LNCaP clone FGC (cell line): ENCODE data around the gene RAG1.

Experiments used
- DNase-seq: peaks from one replicate; pipeline ENCODE4 v3.0.0-alpha.2; 2011; ENCODE audit warnings: low read depth
- H3K4me3 ChIP-seq: 2 replicates; pipeline ENCODE4 v1.5.1; 2011; ENCODE audit warnings: mild to moderate bottlenecking, low read depth, low read length, control low read depth
- TF ChIP-seq, protein P1 (sequence below): IDR thresholded peaks from 2 replicates; pipeline ENCODE4 v1.5.1; 2012; ENCODE audit warnings: mild to moderate bottlenecking; ENCODE audit not compliant: control insufficient read depth, insufficient read depth; ENCODE audit errors: extremely low read depth

RAG1 gene

DNA sequence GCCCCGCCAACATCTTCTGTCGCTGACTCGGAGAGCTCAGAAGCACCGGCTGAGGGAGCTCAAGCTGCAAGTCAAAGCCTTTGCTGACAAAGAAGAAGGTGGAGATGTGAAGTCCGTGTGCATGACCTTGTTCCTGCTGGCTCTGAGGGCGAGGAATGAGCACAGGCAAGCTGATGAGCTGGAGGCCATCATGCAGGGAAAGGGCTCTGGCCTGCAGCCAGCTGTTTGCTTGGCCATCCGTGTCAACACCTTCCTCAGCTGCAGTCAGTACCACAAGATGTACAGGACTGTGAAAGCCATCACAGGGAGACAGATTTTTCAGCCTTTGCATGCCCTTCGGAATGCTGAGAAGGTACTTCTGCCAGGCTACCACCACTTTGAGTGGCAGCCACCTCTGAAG, 6.7 kb downstream of the RAG1 start:
- TF ChIP-seq, protein P1, sequence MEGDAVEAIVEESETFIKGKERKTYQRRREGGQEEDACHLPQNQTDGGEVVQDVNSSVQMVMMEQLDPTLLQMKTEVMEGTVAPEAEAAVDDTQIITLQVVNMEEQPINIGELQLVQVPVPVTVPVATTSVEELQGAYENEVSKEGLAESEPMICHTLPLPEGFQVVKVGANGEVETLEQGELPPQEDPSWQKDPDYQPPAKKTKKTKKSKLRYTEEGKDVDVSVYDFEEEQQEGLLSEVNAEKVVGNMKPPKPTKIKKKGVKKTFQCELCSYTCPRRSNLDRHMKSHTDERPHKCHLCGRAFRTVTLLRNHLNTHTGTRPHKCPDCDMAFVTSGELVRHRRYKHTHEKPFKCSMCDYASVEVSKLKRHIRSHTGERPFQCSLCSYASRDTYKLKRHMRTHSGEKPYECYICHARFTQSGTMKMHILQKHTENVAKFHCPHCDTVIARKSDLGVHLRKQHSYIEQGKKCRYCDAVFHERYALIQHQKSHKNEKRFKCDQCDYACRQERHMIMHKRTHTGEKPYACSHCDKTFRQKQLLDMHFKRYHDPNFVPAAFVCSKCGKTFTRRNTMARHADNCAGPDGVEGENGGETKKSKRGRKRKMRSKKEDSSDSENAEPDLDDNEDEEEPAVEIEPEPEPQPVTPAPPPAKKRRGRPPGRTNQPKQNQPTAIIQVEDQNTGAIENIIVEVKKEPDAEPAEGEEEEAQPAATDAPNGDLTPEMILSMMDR = no peak
- no peak for DNase-seq
- no peak overlapping the region for H3K4me3 ChIP-seq

DNA sequence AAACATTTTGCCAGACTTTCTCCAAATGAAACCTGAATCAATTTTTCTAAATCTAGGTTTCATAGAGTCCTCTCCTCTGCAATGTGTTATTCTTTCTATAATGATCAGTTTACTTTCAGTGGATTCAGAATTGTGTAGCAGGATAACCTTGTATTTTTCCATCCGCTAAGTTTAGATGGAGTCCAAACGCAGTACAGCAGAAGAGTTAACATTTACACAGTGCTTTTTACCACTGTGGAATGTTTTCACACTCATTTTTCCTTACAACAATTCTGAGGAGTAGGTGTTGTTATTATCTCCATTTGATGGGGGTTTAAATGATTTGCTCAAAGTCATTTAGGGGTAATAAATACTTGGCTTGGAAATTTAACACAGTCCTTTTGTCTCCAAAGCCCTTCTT, 9.6 kb downstream of the RAG1 start:
- TF ChIP-seq, protein P1 = no peak
- DNase-seq = no peak
- no peak overlapping the region for H3K4me3 ChIP-seq

DNA sequence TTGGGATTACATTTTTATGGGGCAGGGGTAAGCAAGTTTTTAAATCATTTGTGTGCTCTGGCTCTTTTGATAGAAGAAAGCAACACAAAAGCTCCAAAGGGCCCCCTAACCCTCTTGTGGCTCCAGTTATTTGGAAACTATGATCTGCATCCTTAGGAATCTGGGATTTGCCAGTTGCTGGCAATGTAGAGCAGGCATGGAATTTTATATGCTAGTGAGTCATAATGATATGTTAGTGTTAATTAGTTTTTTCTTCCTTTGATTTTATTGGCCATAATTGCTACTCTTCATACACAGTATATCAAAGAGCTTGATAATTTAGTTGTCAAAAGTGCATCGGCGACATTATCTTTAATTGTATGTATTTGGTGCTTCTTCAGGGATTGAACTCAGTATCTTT, 10.1 kb downstream of the RAG1 start:
- DNase-seq = no peak
- H3K4me3 ChIP-seq = no peak overlapping the region
- TF ChIP-seq, protein P1 = no peak

DNA sequence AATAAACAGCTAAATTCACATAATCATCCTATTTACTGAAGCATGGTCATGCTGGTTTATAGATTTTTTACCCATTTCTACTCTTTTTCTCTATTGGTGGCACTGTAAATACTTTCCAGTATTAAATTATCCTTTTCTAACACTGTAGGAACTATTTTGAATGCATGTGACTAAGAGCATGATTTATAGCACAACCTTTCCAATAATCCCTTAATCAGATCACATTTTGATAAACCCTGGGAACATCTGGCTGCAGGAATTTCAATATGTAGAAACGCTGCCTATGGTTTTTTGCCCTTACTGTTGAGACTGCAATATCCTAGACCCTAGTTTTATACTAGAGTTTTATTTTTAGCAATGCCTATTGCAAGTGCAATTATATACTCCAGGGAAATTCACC, 10.7 kb downstream of the RAG1 start:
- TF ChIP-seq, protein P1 = no peak
- no peak for DNase-seq
- H3K4me3 ChIP-seq = no peak overlapping the region

DNA sequence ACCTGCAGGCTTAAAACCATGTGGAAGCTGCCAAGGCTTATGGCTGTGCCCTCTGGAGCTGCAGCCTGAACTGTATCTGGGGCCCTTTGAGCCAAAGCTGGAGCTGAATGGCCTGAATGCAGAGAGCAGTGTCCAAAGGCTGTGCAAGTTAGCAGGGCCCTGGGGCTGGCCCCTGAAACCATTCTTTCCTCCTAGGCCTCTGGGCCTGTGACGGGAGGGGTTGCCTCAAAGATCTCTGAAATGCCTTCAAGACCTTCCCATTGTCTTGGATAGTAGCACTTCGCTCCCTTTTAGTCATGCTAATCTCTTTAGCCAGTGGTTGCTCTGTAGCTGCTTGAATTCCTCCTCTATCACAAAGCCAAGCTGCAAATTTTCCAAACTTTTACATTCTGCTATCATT, 13.7 kb downstream of the RAG1 start:
- DNase-seq = no peak
- H3K4me3 ChIP-seq = no peak overlapping the region
- TF ChIP-seq, protein P1 = no peak

DNA sequence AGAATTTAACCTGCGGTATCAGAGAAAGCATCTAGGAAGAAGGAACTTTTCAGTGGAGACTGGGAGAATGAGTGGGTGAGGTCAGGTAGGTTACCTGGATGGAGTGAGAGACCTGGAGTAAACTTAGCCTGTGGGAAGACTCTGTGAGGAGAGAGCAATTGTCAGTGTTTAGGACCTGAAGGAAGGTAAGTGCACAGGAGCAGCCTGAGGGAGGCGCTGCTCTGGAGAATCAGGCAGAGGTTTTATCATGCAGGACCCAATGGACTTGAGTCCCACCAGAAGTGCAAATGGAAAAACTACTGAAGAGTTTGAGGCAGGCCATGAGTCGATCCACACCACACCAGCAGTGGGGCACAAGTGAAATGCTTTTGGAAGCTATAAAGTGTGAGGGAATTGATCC, 15.9 kb downstream of the RAG1 start:
- TF ChIP-seq, protein P1 = no peak
- no peak for DNase-seq
- no peak overlapping the region for H3K4me3 ChIP-seq

DNA sequence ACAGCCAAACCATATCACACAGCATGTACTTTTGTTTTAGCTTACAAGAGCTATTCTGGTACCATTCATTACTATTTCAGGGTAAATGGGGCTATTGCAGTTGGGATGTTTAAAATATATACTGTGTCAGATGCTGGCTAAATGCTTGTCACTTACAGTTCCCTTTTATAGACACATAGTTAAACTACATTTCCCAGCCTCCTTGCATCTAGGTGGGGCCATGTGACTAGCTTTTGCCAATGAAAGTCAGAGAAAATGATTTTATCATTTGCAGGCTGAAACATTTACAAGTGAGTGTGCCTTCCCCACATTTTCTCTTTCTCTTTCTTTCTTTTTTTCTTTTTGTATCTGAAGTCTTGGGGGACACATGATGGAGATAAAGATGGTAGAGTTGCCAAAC, 18.7 kb downstream of the RAG1 start:
- TF ChIP-seq, protein P1 = no peak
- H3K4me3 ChIP-seq = no peak overlapping the region
- DNase-seq = no peak
